Breast epithelium (tissue), 4 donors: ENCODE results near the gene TGFBI. TPM values are rescaled to one million over a fixed set of nuclear protein-coding genes. Genes with fewer than 3 reads are reported as not detected.
"Not testable (repeated sequence)": the region's sequence is repeated elsewhere in the genome, so short reads cannot be mapped to it uniquely, and the experiment has no call there.

Experiments
- DNase-seq, 2 donors: peaks; one replicate each; pipeline ENCODE4 v3.0.0-alpha.2; 2019; ENCODE audit warnings: low spot score in 2 of 2
- H3K27ac ChIP-seq, 2 donors: fragments of 200-600 bp; sonication (generic) in 1 of 2; one replicate each; pipeline ENCODE4 v1.5.1; 2016 to 2019; ENCODE audit warnings: mild to moderate bottlenecking in 1 of 2
- H3K27me3 ChIP-seq, 2 donors: fragments of 200-600 bp; sonication (generic) in 1 of 2; one replicate each; pipeline versions ENCODE4 v1.5.1 to v1.6.0; 2017 to 2019; ENCODE audit warnings: control low read depth in 1 of 2, mild to moderate bottlenecking in 1 of 2
- H3K36me3 ChIP-seq: fragments of 200-600 bp; one replicate; pipeline ENCODE4 v1.5.1; 2019
- H3K4me1 ChIP-seq, 2 donors: fragments of 200-600 bp; sonication (generic); one replicate each; pipeline ENCODE4 v1.5.1; 2016 to 2019; ENCODE audit warnings: control low read depth in 1 of 2
- H3K4me3 ChIP-seq, 3 donors: fragments of 200-600 bp; sonication (generic); 1 replicate in 2 of 3; 2 replicates in 1 of 3; pipeline ENCODE4 v1.5.1; 2016 to 2019; ENCODE audit warnings: mild to moderate bottlenecking in 3 of 3, moderate library complexity in 2 of 3
- H3K9me3 ChIP-seq, 2 donors: fragments of 200-600 bp; sonication (generic) in 1 of 2; one replicate each; pipeline ENCODE4 v1.5.1; 2016 to 2019; ENCODE audit warnings: control low read depth in 1 of 2
- POLR2A ChIP-seq: fragments of 450-650 bp; IDR thresholded peaks from one replicate; pipeline ENCODE4 v1.6.1; 2016; ENCODE audit warnings: antibody characterized with exemption, mild to moderate bottlenecking, moderate library complexity
- POLR2AphosphoS5 ChIP-seq, 3 donors: sonication (generic); formaldehyde crosslinking; IDR thresholded peaks; one replicate each; pipeline ENCODE4 v1.6.1; 2017; ENCODE audit warnings: antibody characterized with exemption in 3 of 3
- intact Hi-C: fragments of 100-400 bp; cut with DNase I; formaldehyde crosslinking; loops from one replicate; pipeline ENCODE4 v1.15.1; 2023; ENCODE audit warnings: low total_unique reads
- total RNA-seq, 3 donors: library from RNA; depleted of rRNA; stranded (reverse); fragments of >200 nt; gene quantifications; one replicate each; pipeline ENCODE4 v1.1.0, GENCODE V29; 2016
- TF ChIP-seq, protein P1 (sequence below), 3 donors: fragments of 450-650 bp; IDR thresholded peaks; one replicate each; pipeline ENCODE4 v1.5.1; 2016 to 2017; ENCODE audit warnings: antibody characterized with exemption in 3 of 3, mild to moderate bottlenecking in 3 of 3, moderate library complexity in 3 of 3

TGFBI gene
- total RNA-seq, 3 donors from 2014 or later: 40.4 to 145 (median 45.2) TPM

DNA sequence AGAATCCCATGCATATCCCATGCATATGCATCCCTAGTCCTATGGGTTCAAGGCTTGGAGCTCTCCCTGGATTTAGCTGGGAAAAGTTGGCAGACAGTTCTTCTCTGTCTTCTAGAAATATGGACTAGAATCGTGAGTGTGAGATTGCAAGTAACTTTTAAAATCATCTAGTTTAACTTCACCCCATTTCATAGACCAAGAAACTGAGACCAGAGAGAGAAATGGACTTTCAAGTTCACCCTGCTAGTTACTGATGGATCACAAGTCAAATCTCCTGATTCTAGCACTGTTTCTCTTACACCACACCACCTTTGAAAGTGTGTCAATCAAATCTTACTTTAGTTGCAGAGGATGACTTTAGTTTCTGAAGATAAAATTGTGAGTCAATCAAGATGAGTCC lies 13.4 kb downstream of the TGFBI start:
- H3K4me1 ChIP-seq: no peaks in the 10 kb centered on the region
- H3K27ac ChIP-seq: no peak overlapping the region
- H3K4me3 ChIP-seq: no peak overlapping the region
- H3K9me3 ChIP-seq: peaks cover 0 to 5% of the 10 kb centered on the region in 2 donors
- no peaks in the 10 kb centered on the region for H3K27me3 ChIP-seq
- no peak for DNase-seq
- no peaks in the 10 kb centered on the region for H3K36me3 ChIP-seq
- intact Hi-C loops: no loop called here
- TF ChIP-seq, protein P1, sequence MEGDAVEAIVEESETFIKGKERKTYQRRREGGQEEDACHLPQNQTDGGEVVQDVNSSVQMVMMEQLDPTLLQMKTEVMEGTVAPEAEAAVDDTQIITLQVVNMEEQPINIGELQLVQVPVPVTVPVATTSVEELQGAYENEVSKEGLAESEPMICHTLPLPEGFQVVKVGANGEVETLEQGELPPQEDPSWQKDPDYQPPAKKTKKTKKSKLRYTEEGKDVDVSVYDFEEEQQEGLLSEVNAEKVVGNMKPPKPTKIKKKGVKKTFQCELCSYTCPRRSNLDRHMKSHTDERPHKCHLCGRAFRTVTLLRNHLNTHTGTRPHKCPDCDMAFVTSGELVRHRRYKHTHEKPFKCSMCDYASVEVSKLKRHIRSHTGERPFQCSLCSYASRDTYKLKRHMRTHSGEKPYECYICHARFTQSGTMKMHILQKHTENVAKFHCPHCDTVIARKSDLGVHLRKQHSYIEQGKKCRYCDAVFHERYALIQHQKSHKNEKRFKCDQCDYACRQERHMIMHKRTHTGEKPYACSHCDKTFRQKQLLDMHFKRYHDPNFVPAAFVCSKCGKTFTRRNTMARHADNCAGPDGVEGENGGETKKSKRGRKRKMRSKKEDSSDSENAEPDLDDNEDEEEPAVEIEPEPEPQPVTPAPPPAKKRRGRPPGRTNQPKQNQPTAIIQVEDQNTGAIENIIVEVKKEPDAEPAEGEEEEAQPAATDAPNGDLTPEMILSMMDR (IDR thresholded peaks at IDR 0.05): no peak
- TF ChIP-seq POLR2A: no peak
- no peak for TF ChIP-seq POLR2AphosphoS5 (IDR thresholded peaks at IDR 0.05)

DNA sequence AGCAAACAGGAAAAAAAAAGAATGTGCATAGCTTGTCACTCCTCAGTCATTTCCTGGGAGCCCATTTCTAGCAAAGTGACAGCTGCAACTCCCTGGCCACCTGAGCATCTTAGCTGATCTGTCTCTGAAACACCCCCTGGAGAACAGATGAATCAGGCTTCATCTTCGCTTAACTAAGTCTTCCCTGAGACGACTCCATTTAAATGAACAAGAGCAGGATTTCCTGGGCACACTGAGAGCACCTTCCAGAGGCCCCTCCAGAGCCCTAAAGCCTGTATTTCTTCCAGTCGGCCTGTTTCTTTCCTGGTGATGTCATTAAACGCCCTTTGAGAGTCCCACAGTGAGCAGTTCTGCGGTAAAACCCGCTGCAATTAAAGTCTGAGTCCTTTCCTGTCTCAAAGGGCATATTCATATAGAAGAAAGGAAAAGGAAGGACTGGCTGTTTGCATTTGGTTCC lies 13.9 kb downstream of the TGFBI start:
- no peak for DNase-seq
- Histone ChIP-seq H3K4me1 (no peaks in the 10 kb centered on the region), H3K27ac (no peak overlapping the region), H3K27me3 (no peaks in the 10 kb centered on the region), H3K4me3 (no peak overlapping the region), H3K36me3 (no peaks in the 10 kb centered on the region), H3K9me3 (peaks cover 0 to 5% of the 10 kb centered on the region in 2 donors)
- no peak for TF ChIP-seq POLR2A
- TF ChIP-seq POLR2AphosphoS5 (IDR thresholded peaks at IDR 0.05): no peak
- TF ChIP-seq, protein P1 (IDR thresholded peaks at IDR 0.05): no peak
- intact Hi-C loops: no loop called here

DNA sequence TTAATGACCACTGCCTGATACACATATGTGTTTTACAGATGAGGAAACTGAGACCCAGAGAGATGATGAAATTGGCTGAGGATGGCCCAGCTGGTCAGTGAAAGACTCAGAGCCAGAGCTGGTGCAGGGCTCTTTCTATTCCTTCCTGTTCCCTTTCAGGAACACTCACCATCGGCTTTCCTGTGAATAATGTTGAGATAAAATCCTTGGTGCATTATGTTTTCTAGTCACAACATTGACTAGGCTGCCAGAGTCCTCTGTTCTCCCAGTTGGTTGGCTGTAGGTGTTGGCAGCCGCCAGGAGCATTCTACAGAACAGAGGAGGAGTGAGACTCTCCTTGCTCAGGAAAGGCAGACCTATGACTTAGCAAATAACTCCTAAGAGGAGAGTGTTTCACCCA lies 14.8 kb downstream of the TGFBI start:
- DNase-seq: no peak
- intact Hi-C loops: no loop called here

DNA sequence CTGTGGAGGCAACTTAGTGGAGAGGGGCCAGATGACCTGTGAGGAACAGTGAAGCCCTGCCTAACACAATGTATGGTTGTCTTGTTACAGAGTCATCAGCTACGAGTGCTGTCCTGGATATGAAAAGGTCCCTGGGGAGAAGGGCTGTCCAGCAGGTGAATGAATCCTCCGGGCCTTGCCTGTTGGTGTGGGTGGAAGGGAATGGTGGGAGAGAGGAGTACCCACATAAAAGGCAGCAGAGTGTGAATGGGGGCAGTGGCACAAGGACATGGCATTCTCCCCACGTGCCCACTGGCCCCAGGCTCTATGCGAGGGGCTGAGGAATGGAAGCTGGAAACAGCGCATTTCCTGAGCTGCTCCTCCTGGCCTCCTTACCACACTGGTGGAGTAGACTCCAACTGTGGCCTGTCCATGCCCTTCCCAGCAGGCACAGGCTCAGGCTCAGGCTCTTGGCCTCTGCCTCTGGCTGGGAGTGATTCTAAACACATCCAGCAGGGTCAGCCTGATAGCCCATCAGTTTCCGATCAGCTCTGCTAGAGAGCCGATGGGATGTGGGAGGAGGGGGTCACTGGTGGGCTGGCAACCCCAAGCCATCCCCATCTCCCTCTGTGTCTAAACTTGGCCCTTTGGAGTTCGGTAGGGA lies 15.3 kb downstream of the TGFBI start:
- no peak for DNase-seq
- no peak overlapping the region for H3K4me3 ChIP-seq

More for the DNA sequence above, 14.8 kb downstream of the TGFBI start:
- Histone ChIP-seq H3K4me1 (no peaks in the 10 kb centered on the region), H3K9me3 (peaks cover 0 to 4% of the 10 kb centered on the region in 2 donors), H3K36me3 (no peaks in the 10 kb centered on the region), H3K27ac (no peak overlapping the region), H3K4me3 (no peak overlapping the region), H3K27me3 (no peaks in the 10 kb centered on the region)
- no peak for TF ChIP-seq POLR2A
- TF ChIP-seq, protein P1 (IDR thresholded peaks at IDR 0.05): no peak
- TF ChIP-seq POLR2AphosphoS5 (IDR thresholded peaks at IDR 0.05): no peak

DNA sequence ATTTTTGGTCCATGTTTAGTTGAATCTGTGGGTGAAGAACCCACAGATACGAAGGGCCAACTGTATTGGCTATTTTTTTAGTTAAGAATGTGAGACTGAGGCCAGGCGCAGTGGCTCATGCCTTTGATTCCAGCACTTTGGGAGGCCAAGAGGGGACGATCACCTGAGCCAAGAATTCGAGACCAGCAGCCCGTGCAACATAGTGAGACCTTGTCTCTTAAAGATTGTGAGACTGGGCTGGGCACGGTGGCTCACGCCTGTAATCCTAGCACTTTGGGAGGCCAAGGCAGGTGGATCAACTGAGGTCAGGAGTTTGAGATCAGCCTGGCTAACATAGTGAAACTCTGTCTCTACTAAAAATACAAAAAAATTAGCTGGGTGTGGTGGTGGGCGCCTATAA lies 16.2 kb downstream of the TGFBI start:
- not testable (repeated sequence) for DNase-seq

More for the DNA sequence above, 15.3 kb downstream of the TGFBI start:
- H3K27ac ChIP-seq: no peak overlapping the region
- H3K4me1 ChIP-seq: no peaks in the 10 kb centered on the region
- no peaks in the 10 kb centered on the region for H3K36me3 ChIP-seq
- H3K27me3 ChIP-seq: no peaks in the 10 kb centered on the region
- H3K9me3 ChIP-seq: no peaks in the 10 kb centered on the region
- intact Hi-C loops: no loop called here
- TF ChIP-seq, protein P1 (IDR thresholded peaks at IDR 0.05): no peak
- no peak for TF ChIP-seq POLR2AphosphoS5 (IDR thresholded peaks at IDR 0.05)
- no peak for TF ChIP-seq POLR2A

More for the DNA sequence above, 16.2 kb downstream of the TGFBI start:
- H3K27ac ChIP-seq, H3K9me3 ChIP-seq, H3K27me3 ChIP-seq, H3K4me3 ChIP-seq, H3K4me1 ChIP-seq, intact Hi-C loops, H3K36me3 ChIP-seq: not testable (repeated sequence)
